Skeletal muscle satellite cell (primary cell): ENCODE data around the gene FAM131B.
A peak's percentile ranks its signal among the peaks of the same experiment; 100 is the strongest.

Experiments
- H3K27me3 ChIP-seq: 2 replicates; pipeline ENCODE4 v1.7.0; 2013; ENCODE audit warnings: low read length; ENCODE audit not compliant: control insufficient read depth, insufficient read depth
- H3K36me3 ChIP-seq: 2 replicates; pipeline ENCODE4 v1.7.0; 2013; ENCODE audit warnings: mild to moderate bottlenecking, control low read depth, low read length; ENCODE audit not compliant: insufficient read depth
- H3K4me1 ChIP-seq: 2 replicates; pipeline ENCODE4 v1.7.0; 2013; ENCODE audit warnings: low read length; ENCODE audit not compliant: control insufficient read depth, insufficient read depth
- H3K4me2 ChIP-seq: 2 replicates; pipeline ENCODE4 v1.7.0; 2013; ENCODE audit warnings: mild to moderate bottlenecking, low read length
- H3K4me3 ChIP-seq: 2 replicates; pipeline ENCODE4 v1.7.0; 2013; ENCODE audit warnings: low read length
- H3K9ac ChIP-seq: 2 replicates; pipeline ENCODE4 v1.7.0; 2013; ENCODE audit warnings: mild to moderate bottlenecking, low read depth, low read length, moderate library complexity
- H3K9me3 ChIP-seq: replicated peaks from 2 replicates; pipeline ENCODE4 v1.7.0; 2013; ENCODE audit warnings: mild to moderate bottlenecking, control low read depth, low read length
- small RNA-seq: library from RNA; depleted of rRNA; stranded (forward); fragments of <200 nt; gene quantifications from one replicate; pipeline ENCODE3, GENCODE V24; 2012

FAM131B gene

GRCh38 chr7:143303733-143304132, 58.8 kb downstream of the FAM131B start:
- Histone ChIP-seq H3K9ac (no peak overlapping the region), H3K27me3 (no peaks in the 10 kb centered on the region), H3K4me2 (no peak overlapping the region), H3K4me3 (no peak overlapping the region), H3K9me3 (no peaks in the 10 kb centered on the region), H3K4me1 (no peaks in the 10 kb centered on the region), H3K36me3 (peaks cover 76% of the 10 kb centered on the region)

Small RNAs within 50 kb of the gene (small RNA-seq; reads per million reads assigned to genes)
- 1.7 reads per million, percentile 58 among the genes with 10 or more reads in this experiment for gene MIR6892
